NB4 (cell line): ENCODE results near the gene MAP3K13.

ENCODE experiments used
- DNase-seq: peaks from one replicate; pipeline ENCODE4 v3.0.0; 2010; ENCODE audit warnings: low read depth
- H3K4me3 ChIP-seq: one replicate; pipeline ENCODE4 v1.5.1; 2011; ENCODE audit warnings: mild to moderate bottlenecking, low read depth, low read length, moderate library complexity
- MAX ChIP-seq: IDR thresholded peaks from 2 replicates; pipeline ENCODE4 v1.6.1; 2011; ENCODE audit warnings: low read depth, low read length
- MYC ChIP-seq: IDR thresholded peaks from 2 replicates; pipeline ENCODE4 v1.6.1; 2011; ENCODE audit warnings: low read depth, low read length
- POLR2A ChIP-seq: IDR thresholded peaks from 2 replicates; pipeline ENCODE4 v1.6.1; 2011; ENCODE audit warnings: mild to moderate bottlenecking; ENCODE audit not compliant: insufficient read length; ENCODE audit errors: extremely low read depth

MAP3K13 gene

GRCh38 chr3:185537369-185537970 is 174.5 kb downstream of the MAP3K13 start:
- DNase-seq, result peak; percentile 98
- TF ChIP-seq POLR2A (no peak), MYC (peak; percentile 84), MAX (peak; percentile 86)
- no peak overlapping the region for H3K4me3 ChIP-seq
